K562 (cell line): ENCODE measurements around the gene SPPL3. TPM values are rescaled to one million over a fixed set of nuclear protein-coding genes. Genes with fewer than 3 reads are reported as not detected.

Experiments used
- ATAC-seq: fragments of 200-7000 bp; cut with Tn5 transposase; 3 replicates; pipeline ENCODE4 v1.9.1; 2020; ENCODE audit warnings: moderate library complexity
- BruUV-seq: library from RNA; stranded (reverse); fragments of 400-500 nt; replicated peaks from 2 replicates; lab custom pipeline; 2021; lab: Mats Ljungman, UMichigan
- CTCF ChIA-PET: fragments of 300-600 bp; formaldehyde crosslinking; extraction: SDS; loops from one replicate; lab custom pipeline; 2021; ENCODE audit warnings: low intra/inter-chr PET ratio; lab: Yijun Ruan, JAX
- POLR2A ChIA-PET: fragments of 300-600, 350-650 bp; sonication (Branson Sonifier 250); formaldehyde crosslinking; extraction: SDS; loops from one replicate; lab custom pipeline; 2021; ENCODE audit warnings: antibody characterized with exemption, inconsistent platforms; lab: Yijun Ruan, JAX
- DNase-seq, 4 experiments: peaks; one replicate each; pipeline versions ENCODE4 v3.0.0 to v3.0.0-alpha.2; 2011 to 2018; ENCODE audit warnings: low spot score in 3 of 4, mixed read lengths in 3 of 4; ENCODE audit errors: extremely low read depth in 1 of 4
- FAIRE-seq: peaks from 2 replicates; lab custom pipeline; 2011; peaks lifted over from hg19 to GRCh38; lab: Jason Lieb, UNC
- H2AFZ ChIP-seq: 2 replicates; pipeline ENCODE4 v1.6.0; 2011; ENCODE audit warnings: low read depth, low read length, control low read depth, inconsistent platforms
- H3K27ac ChIP-seq: fragments of 200-600 bp; 3 replicates; pipeline ENCODE4 v1.8.0; 2011; ENCODE audit warnings: low read depth, mild to moderate bottlenecking, control low read depth, inconsistent platforms, low read length, moderate library complexity, mixed read lengths; ENCODE audit errors: extremely low read depth
- H3K27me3 ChIP-seq, 2 experiments: fragments of 300-600 bp in 1 of 2; 2 replicates in 1 of 2; 3 replicates in 1 of 2; pipeline versions ENCODE4 v1.6.0 to v1.8.0; 2011; ENCODE audit warnings: inconsistent platforms in 2 of 2, low read length in 2 of 2, mild to moderate bottlenecking in 1 of 2, mixed read lengths in 1 of 2, moderate library complexity in 1 of 2; ENCODE audit not compliant: control insufficient read depth in 2 of 2, insufficient read depth in 2 of 2
- H3K36me3 ChIP-seq: fragments of 300-600 bp; 3 replicates; pipeline ENCODE4 v1.8.0; 2011; ENCODE audit warnings: mild to moderate bottlenecking, low read length, inconsistent platforms; ENCODE audit not compliant: control insufficient read depth, insufficient read depth
- H3K4me1 ChIP-seq, 2 experiments: fragments of 200-600 bp in 1 of 2; replicated peaks in 1 of 2; 2 replicates in 1 of 2; 3 replicates in 1 of 2; pipeline versions ENCODE4 v1.5.1 to v1.8.0; 2011; ENCODE audit warnings: inconsistent platforms in 2 of 2, low read length in 2 of 2, mild to moderate bottlenecking in 1 of 2, mixed read lengths in 1 of 2, moderate library complexity in 1 of 2; ENCODE audit not compliant: control insufficient read depth in 2 of 2, insufficient read depth in 2 of 2
- H3K4me2 ChIP-seq: 2 replicates; pipeline ENCODE4 v1.6.1; 2011; ENCODE audit warnings: low read length, control low read depth, inconsistent platforms, mixed read lengths; ENCODE audit not compliant: insufficient read depth
- H3K4me3 ChIP-seq: fragments of 200-600 bp; sonication (generic), shearing (Covaris generic); 2 replicates; pipeline ENCODE4 v1.5.1; 2016; ENCODE audit warnings: control low read depth, inconsistent platforms
- H3K79me2 ChIP-seq: fragments of 200-600 bp; 3 replicates; pipeline ENCODE4 v1.8.0; 2011; ENCODE audit warnings: low read length, inconsistent platforms; ENCODE audit not compliant: control insufficient read depth, insufficient read depth
- H3K9ac ChIP-seq, 2 experiments: 2 replicates each; pipeline versions ENCODE4 v1.6.0 to v1.6.1; 2011; ENCODE audit warnings: low read depth in 2 of 2, low read length in 2 of 2, control low read depth in 1 of 2, inconsistent platforms in 1 of 2, mild to moderate bottlenecking in 1 of 2, mixed read lengths in 1 of 2; ENCODE audit not compliant: insufficient read depth in 1 of 2
- H3K9me1 ChIP-seq: one replicate; pipeline ENCODE4 v1.6.0; 2011; ENCODE audit warnings: inconsistent platforms, mild to moderate bottlenecking, low read length, moderate library complexity; ENCODE audit not compliant: control insufficient read depth, insufficient read depth
- H3K9me3 ChIP-seq: replicated peaks from 2 replicates; pipeline ENCODE4 v1.5.1; 2011; ENCODE audit warnings: low read depth, low read length, inconsistent platforms; ENCODE audit not compliant: control insufficient read depth, insufficient read depth
- H4K20me1 ChIP-seq: replicated peaks from 2 replicates; pipeline ENCODE4 v1.6.1; 2011; ENCODE audit warnings: low read length, inconsistent platforms, mixed read lengths; ENCODE audit not compliant: control insufficient read depth, insufficient read depth
- ETS1 ChIP-seq: conservative IDR thresholded peaks from 2 replicates; pipeline ENCODE4 v1.6.1; 2011; ENCODE audit warnings: low read depth, mild to moderate bottlenecking, low read length; ENCODE audit not compliant: control insufficient read depth
- HMG20A ChIP-seq: fragments of 450-650 bp; formaldehyde crosslinking; conservative IDR thresholded peaks from 2 replicates; pipeline ENCODE4 v1.4.0; 2020; ENCODE audit warnings: mild to moderate bottlenecking, mixed read lengths
- HNRNPK ChIP-seq: fragments of 200-400 bp; formaldehyde crosslinking; IDR thresholded peaks from one replicate; pipeline ENCODE4 v1.6.1; 2018; ENCODE audit warnings: mild to moderate bottlenecking, low read depth, low read length; ENCODE audit not compliant: poor library complexity, severe bottlenecking
- RBM17 ChIP-seq: fragments of 200-400 bp; formaldehyde crosslinking; IDR thresholded peaks from 2 replicates; pipeline ENCODE4 v1.6.1; 2017; ENCODE audit warnings: low read depth, mild to moderate bottlenecking, low read length, borderline replicate concordance
- TBL1XR1 ChIP-seq, 2 experiments: IDR thresholded peaks; 2 replicates each; pipeline ENCODE4 v1.6.1; 2012; ENCODE audit warnings: improper control_type of control experiment in 2 of 2, low read length in 2 of 2, mild to moderate bottlenecking in 1 of 2
- ZKSCAN1 ChIP-seq: fragments of 150-350 bp; IDR thresholded peaks from 2 replicates; pipeline ENCODE4 v1.6.1; 2016; ENCODE audit warnings: low read depth, low read length
- ZNF445 ChIP-seq: fragments of 250-450 bp; sonication (Bioruptor Pico); IDR thresholded peaks from 2 replicates; pipeline ENCODE4 v1.4.0; 2020; ENCODE audit warnings: low read depth, mild to moderate bottlenecking, moderate library complexity
- ZNF740 ChIP-seq, 3 experiments: fragments of 200-800 bp in 1 of 3; sonication (Bioruptor generic) in 1 of 3; sonication (generic) in 1 of 3; formaldehyde crosslinking in 1 of 3; IDR thresholded peaks; 2 replicates each; pipeline versions ENCODE4 v1.6.1 to v1.8.0; 2016 to 2022; ENCODE audit warnings: mild to moderate bottlenecking in 2 of 3, missing compliant biosample characterization in 2 of 3, missing genetic modification characterization in 2 of 3, missing genetic modification reagents in 1 of 3
- WGBS: fragments of 100-300 bp; shearing (Covaris generic); methylation state at CpG from one replicate; pipeline ENCODE4 v1.1.6; 2016; ENCODE audit warnings: low coverage, mixed read lengths; ENCODE audit not compliant: insufficient coverage; ENCODE audit errors: missing lambda C conversion rate; 5-methylcytosine and 5-hydroxymethylcytosine counted together
- in situ Hi-C: fragments of 300-500 bp; cut with MboI; formaldehyde crosslinking; loops from 4 replicates; pipeline ENCODE4 v1.15.0; 2018; ENCODE audit warnings: inconsistent platforms, mixed read lengths
- intact Hi-C: fragments of 100-400 bp; cut with micrococcal nuclease; formaldehyde crosslinking; loops from 2 replicates; pipeline ENCODE4 v1.14.2; 2022
- polyA plus RNA-seq, 8 experiments: library from polyadenylated mRNA; depleted of rRNA in 4 of 8; stranded (reverse) in 5 of 8; unstranded in 3 of 8; fragments of >200 nt; fragmentation: Nextera tagmentation in 2 of 8; fragmentation: Illumina TruSeq in 1 of 8; extraction: Ambion mirVana in 2 of 8; extraction: Trizol in 1 of 8; gene quantifications; 2 replicates each; pipeline versions ENCODE4 v1.2.1 to v1.2.3, GENCODE V29; 2011 to 2014; ENCODE audit warnings: inconsistent platforms in 1 of 8, missing spikeins in 1 of 8
- total RNA-seq, 7 experiments: library from RNA; depleted of rRNA in 6 of 7; stranded (reverse); fragments of >200 nt in 6 of 7; fragmentation: Illumina TruSeq in 2 of 7; extraction: Trizol in 2 of 7; gene quantifications; 2 replicates each; pipeline versions ENCODE4 v1.2.1 to v1.2.3, GENCODE V29; 2011 to 2021; ENCODE audit warnings: low replicate concordance in 1 of 7

The SPPL3 gene
- total and polyA plus RNA-seq, 9 of the 15 experiments (the other 6 are each of a cell fraction or from before 2014, with no cell fraction given) = 2.9 to 32.1 (median 7.1) TPM

- H3K9me3 ChIP-seq = no peaks in the 10 kb centered on the region
- CTCF ChIA-PET = no interaction called here
- FAIRE-seq (no peak), ATAC-seq (no peak), DNase-seq (no peak)
- H3K27ac ChIP-seq = no peak overlapping the region
- H3K9me1 ChIP-seq = no peaks in the 10 kb centered on the region
- H4K20me1 ChIP-seq = peaks cover 8% of the 10 kb centered on the region; the same call in 1 of the 2 replicates
- no peak overlapping the region for H3K4me3 ChIP-seq
- no TSS peak for BruUV-seq
- WGBS = 48% methylated on average over 2 of the region's 3 CpGs
- no peak overlapping the region; the same call in 1 of the 2 replicates for H3K4me2 ChIP-seq
- no peaks in the 10 kb centered on the region for H3K27me3 ChIP-seq
- in situ Hi-C loops = no loop called here
- intact Hi-C loops = no loop called here
- POLR2A ChIA-PET = interaction anchor here (0.8 to 2.1 kb wide), 3 partner anchors 8 to 19 kb away, joined by 3 to 4 read pairs (median 3); no protein-coding TSS in a partner anchor
- H3K4me1 ChIP-seq = peaks cover 5 to 13% of the 10 kb centered on the region in 2 experiments; a peak in 3 of 5 replicates
- H3K9ac ChIP-seq = no peak overlapping the region
- no peak overlapping the region for H2AFZ ChIP-seq
- no peaks in the 10 kb centered on the region for H3K36me3 ChIP-seq
- peaks cover 24% of the 10 kb centered on the region for H3K79me2 ChIP-seq
- TF ChIP-seq TBL1XR1 (IDR thresholded peaks at IDR 0.05; ENCODE audit: low read length in 2 of 2) = no peak
- TF ChIP-seq ETS1 = no peak
- TF ChIP-seq ZNF740 (CRISPR knock-in tag; IDR thresholded peaks at IDR 0.05) = peak; percentile 64
- no peak for TF ChIP-seq ZNF740 (tag; IDR thresholded peaks at IDR 0.05)
- no peak for TF ChIP-seq HMG20A
- peak; percentile 98 for TF ChIP-seq HNRNPK
- no peak for TF ChIP-seq ZKSCAN1
- TF ChIP-seq ZNF445 (CRISPR knock-in tag) = no peak
- TF ChIP-seq RBM17 = no peak
These were observed 73.9 kb downstream of the SPPL3 start for GRCh38 chr12:120830052-120830940.
